Natural killer cell (primary cell): ENCODE measurements around the gene RAI1. TPM values are rescaled to one million over a fixed set of nuclear protein-coding genes. Genes with fewer than 3 reads are reported as not detected.

ENCODE experiments used
- ATAC-seq, 3 donors: fragments of 150-1000 bp in 2 of 3; fragments of 200-7000 bp in 1 of 3; cut with Tn5 transposase; 1 replicate in 1 of 3; 2 replicates in 2 of 3; pipeline ENCODE4 v1.10.0; 2021; ENCODE audit warnings: mild to moderate bottlenecking in 2 of 3, moderate library complexity in 2 of 3
- DNase-seq, 2 donors: peaks; one replicate each; pipeline versions ENCODE4 v3.0.0 to v3.0.0-alpha.2; 2013 to 2021; ENCODE audit warnings: mixed read lengths in 1 of 2
- H3K27ac ChIP-seq: one replicate; pipeline ENCODE4 v1.5.1; 2013; ENCODE audit warnings: mild to moderate bottlenecking, low read length
- H3K27me3 ChIP-seq: one replicate; pipeline ENCODE4 v1.6.1; 2013; ENCODE audit warnings: low read length; ENCODE audit not compliant: control insufficient read depth, insufficient read depth
- H3K36me3 ChIP-seq: one replicate; pipeline ENCODE4 v1.6.1; 2013; ENCODE audit warnings: low read length; ENCODE audit not compliant: control insufficient read depth, insufficient read depth
- H3K4me1 ChIP-seq: one replicate; pipeline ENCODE4 v1.6.1; 2013; ENCODE audit warnings: low read length; ENCODE audit not compliant: control insufficient read depth, insufficient read depth
- H3K4me3 ChIP-seq: one replicate; pipeline ENCODE4 v1.5.1; 2013; ENCODE audit warnings: low read length
- H3K9me3 ChIP-seq: one replicate; pipeline ENCODE4 v1.6.1; 2013; ENCODE audit warnings: low read length; ENCODE audit not compliant: control insufficient read depth, insufficient read depth
- H3K27ac Mint-ChIP-seq, 2 donors: one replicate each; pipeline ENCODE4 v1.8.0; 2022; ENCODE audit warnings: mild to moderate bottlenecking in 2 of 2, mixed read lengths in 2 of 2, moderate library complexity in 1 of 2
- H3K27me3 Mint-ChIP-seq, 2 donors: one replicate each; pipeline ENCODE4 v1.8.0; 2022; ENCODE audit warnings: low read depth in 2 of 2, mixed read lengths in 2 of 2
- H3K36me3 Mint-ChIP-seq: one replicate; pipeline ENCODE4 v1.8.0; 2022; ENCODE audit warnings: mixed read lengths
- H3K4me1 Mint-ChIP-seq, 2 donors: one replicate each; pipeline ENCODE4 v1.8.0; 2022; ENCODE audit warnings: mixed read lengths in 2 of 2
- H3K4me3 Mint-ChIP-seq: one replicate; pipeline ENCODE4 v1.8.0; 2022; ENCODE audit warnings: mild to moderate bottlenecking, moderate library complexity, mixed read lengths
- H3K9me3 Mint-ChIP-seq, 2 donors: one replicate each; pipeline ENCODE4 v1.8.0; 2022; ENCODE audit warnings: mixed read lengths in 2 of 2
- CTCF ChIP-seq: fragments of 200-600 bp; IDR thresholded peaks from one replicate; pipeline ENCODE4 v1.8.0; 2022; ENCODE audit warnings: antibody characterized with exemption
- WGBS: methylation state at CpG from one replicate; pipeline ENCODE4 v1.1.7; 2013; ENCODE audit warnings: missing lambda C conversion rate; ENCODE audit not compliant: insufficient coverage; 5-methylcytosine and 5-hydroxymethylcytosine counted together
- intact Hi-C: fragments of 100-400 bp; cut with micrococcal nuclease; formaldehyde crosslinking; loops from one replicate; pipeline ENCODE4 v1.14.2; 2022
- total RNA-seq, 4 donors: library from RNA; stranded (reverse); fragments of 120-200 nt in 1 of 4; gene quantifications; one replicate each; pipeline versions ENCODE4 v1.2.3 to v1.2.4, GENCODE V29; 2013 to 2022

The RAI1 gene
- total RNA-seq, 3 donors from 2014 or later (not counting 1 experiment from before 2014, with no cell fraction given), result 39.8 to 55.0 (median 49.4) TPM

- no peak overlapping the region for H3K27ac ChIP-seq
- Mint-ChIP-seq H3K4me1 (peaks cover 0 to 22% of the 10 kb centered on the region in 2 donors), H3K9me3 (no peaks in the 10 kb centered on the region), H3K4me3 (no peak overlapping the region), H3K27me3 (no peaks in the 10 kb centered on the region), H3K27ac (no peak overlapping the region), H3K36me3 (no peaks in the 10 kb centered on the region)
- DNase-seq (no peak), ATAC-seq (no peak)
- H3K27me3 ChIP-seq, result no peaks in the 10 kb centered on the region
- intact Hi-C loops, result no loop called here
- H3K4me1 ChIP-seq, result no peaks in the 10 kb centered on the region
- H3K9me3 ChIP-seq, result no peaks in the 10 kb centered on the region
- peaks cover 35% of the 10 kb centered on the region for H3K36me3 ChIP-seq
- 89% methylated on average over 13 of the region's 13 CpGs for whole genome bisulfite sequencing
- H3K4me3 ChIP-seq, result no peak overlapping the region
- no peak for TF ChIP-seq CTCF
These were observed 120.7 kb downstream of the RAI1 start for GRCh38 chr17:17801800-17802481.

DNA sequence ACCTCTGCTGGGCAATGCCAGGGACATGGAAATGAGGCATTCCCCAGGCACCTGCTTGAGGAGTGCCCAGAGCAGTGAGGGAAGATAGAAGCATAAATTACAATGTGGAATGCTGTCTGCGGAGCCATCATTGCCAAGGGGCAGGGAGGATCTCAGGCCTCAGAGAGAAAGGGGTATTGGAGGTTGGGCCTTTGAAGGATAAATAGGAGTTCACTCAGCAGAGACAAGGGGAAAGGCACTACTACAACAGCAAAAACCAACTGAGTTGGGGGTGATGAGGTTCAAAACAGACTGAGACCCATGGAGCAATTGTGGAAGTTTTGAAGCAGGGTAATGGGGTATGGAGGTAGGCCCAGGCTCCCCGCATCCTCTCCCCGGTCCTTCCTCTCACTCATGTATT is 122.7 kb downstream of the RAI1 start:
- Histone ChIP-seq H3K4me3 (no peak overlapping the region), H3K4me1 (peaks cover 5% of the 10 kb centered on the region), H3K36me3 (peaks cover 23% of the 10 kb centered on the region), H3K27me3 (no peaks in the 10 kb centered on the region), H3K9me3 (no peaks in the 10 kb centered on the region), H3K27ac (no peak overlapping the region)
- intact Hi-C loops, result no loop called here
- 100% methylated on average over 3 of the region's 3 CpGs for WGBS
- no peaks in the 10 kb centered on the region for H3K36me3 Mint-ChIP-seq
- DNase-seq (no peak), ATAC-seq (no peak)
- H3K9me3 Mint-ChIP-seq, result no peaks in the 10 kb centered on the region
- peaks cover 6 to 29% of the 10 kb centered on the region in 2 donors for H3K4me1 Mint-ChIP-seq
- TF ChIP-seq CTCF, result no peak
- peak overlapping the region; percentile 43 to 50 for H3K27ac Mint-ChIP-seq
- no peaks in the 10 kb centered on the region for H3K27me3 Mint-ChIP-seq
- no peak overlapping the region for H3K4me3 Mint-ChIP-seq

GRCh38 chr17:17805575-17805974 is 124.3 kb downstream of the RAI1 start:
- no peaks in the 10 kb centered on the region for H3K27me3 ChIP-seq
- WGBS, result over 99% methylated on average over 9 of the region's 9 CpGs
- peaks cover 20% of the 10 kb centered on the region for H3K36me3 ChIP-seq
- no peak overlapping the region for H3K27ac ChIP-seq
- H3K9me3 ChIP-seq, result no peaks in the 10 kb centered on the region
- DNase-seq, result no peak
- H3K4me3 Mint-ChIP-seq, result no peak overlapping the region
- no peak overlapping the region for H3K27ac Mint-ChIP-seq
- H3K4me3 ChIP-seq, result no peak overlapping the region
- H3K9me3 Mint-ChIP-seq, result no peaks in the 10 kb centered on the region
- H3K4me1 Mint-ChIP-seq, result peaks cover 7 to 26% of the 10 kb centered on the region in 2 donors
- no peaks in the 10 kb centered on the region for H3K36me3 Mint-ChIP-seq
- peaks cover 8% of the 10 kb centered on the region for H3K4me1 ChIP-seq
- H3K27me3 Mint-ChIP-seq, result no peaks in the 10 kb centered on the region
- intact Hi-C loops, result no loop called here
- no peak for ATAC-seq
- no peak for TF ChIP-seq CTCF

DNA sequence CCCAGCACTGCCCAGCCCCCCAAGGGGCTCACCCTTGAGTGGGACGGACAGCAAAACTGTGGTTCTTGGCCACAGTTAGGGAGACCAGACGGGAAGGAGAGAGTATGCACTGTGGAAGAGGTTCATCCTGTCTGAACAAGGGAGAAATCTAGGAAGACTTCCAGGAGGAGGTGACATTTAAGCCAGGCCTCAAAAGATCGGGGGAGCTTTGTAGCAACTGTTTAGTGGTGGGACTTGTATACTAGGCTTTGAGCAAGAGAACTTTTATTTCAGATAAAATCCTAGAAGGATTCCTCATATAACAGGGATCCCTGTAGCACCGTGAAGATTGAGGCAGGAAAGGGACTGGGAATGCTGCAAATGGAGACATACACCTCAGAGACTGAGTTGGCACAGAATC is 124.8 kb downstream of the RAI1 start:
- TF ChIP-seq CTCF, result no peak
- DNase-seq, result no peak
- Mint-ChIP-seq H3K27me3 (no peaks in the 10 kb centered on the region), H3K9me3 (no peaks in the 10 kb centered on the region), H3K36me3 (no peaks in the 10 kb centered on the region), H3K27ac (no peak overlapping the region), H3K4me1 (peaks cover 7 to 26% of the 10 kb centered on the region in 2 donors), H3K4me3 (no peak overlapping the region)
- Histone ChIP-seq H3K4me1 (peaks cover 8% of the 10 kb centered on the region), H3K27ac (no peak overlapping the region), H3K9me3 (no peaks in the 10 kb centered on the region), H3K36me3 (peaks cover 20% of the 10 kb centered on the region), H3K27me3 (no peaks in the 10 kb centered on the region), H3K4me3 (no peak overlapping the region)
- 88% methylated on average over 4 of the region's 4 CpGs for WGBS
- intact Hi-C loops, result no loop called here
- ATAC-seq, result no peak
